IMR-90 (cell line): Measurements from ENCODE around the gene PRKD1.

ENCODE experiments used
- BHLHE40 ChIP-seq: fragments of 150-350 bp; IDR thresholded peaks from 2 replicates; pipeline ENCODE4 v1.6.1; 2016; ENCODE audit warnings: mild to moderate bottlenecking, low read depth, low read length
- FOS ChIP-seq: fragments of 150-350 bp; IDR thresholded peaks from 2 replicates; pipeline ENCODE4 v1.6.1; 2016; ENCODE audit warnings: low read depth, low read length
- MAFK ChIP-seq: IDR thresholded peaks from 2 replicates; pipeline ENCODE4 v1.6.1; 2012; ENCODE audit warnings: low read depth, low read length, improper control_type of control experiment
- POLR2A ChIP-seq: IDR thresholded peaks from 2 replicates; pipeline ENCODE4 v1.6.1; 2012; ENCODE audit warnings: mild to moderate bottlenecking, low read depth, low read length
- RAD21 ChIP-seq: IDR thresholded peaks from 2 replicates; pipeline ENCODE4 v1.6.1; 2012; ENCODE audit warnings: low read length, improper control_type of control experiment
- SMC3 ChIP-seq: fragments of 150-350 bp; IDR thresholded peaks from 2 replicates; pipeline ENCODE4 v1.6.1; 2016; ENCODE audit warnings: low read depth, mild to moderate bottlenecking, antibody characterized with exemption, low read length, moderate library complexity
- TF ChIP-seq, protein P1 (sequence below): conservative IDR thresholded peaks from 2 replicates; pipeline ENCODE4 v1.5.1; 2012; ENCODE audit warnings: mild to moderate bottlenecking, low read depth, low read length, improper control_type of control experiment
- TF ChIP-seq, protein P2 (sequence below): fragments of 150-350 bp; IDR thresholded peaks from 2 replicates; pipeline ENCODE4 v1.6.1; 2017; ENCODE audit warnings: mild to moderate bottlenecking, antibody characterized with exemption, low read length, low read depth

DNA sequence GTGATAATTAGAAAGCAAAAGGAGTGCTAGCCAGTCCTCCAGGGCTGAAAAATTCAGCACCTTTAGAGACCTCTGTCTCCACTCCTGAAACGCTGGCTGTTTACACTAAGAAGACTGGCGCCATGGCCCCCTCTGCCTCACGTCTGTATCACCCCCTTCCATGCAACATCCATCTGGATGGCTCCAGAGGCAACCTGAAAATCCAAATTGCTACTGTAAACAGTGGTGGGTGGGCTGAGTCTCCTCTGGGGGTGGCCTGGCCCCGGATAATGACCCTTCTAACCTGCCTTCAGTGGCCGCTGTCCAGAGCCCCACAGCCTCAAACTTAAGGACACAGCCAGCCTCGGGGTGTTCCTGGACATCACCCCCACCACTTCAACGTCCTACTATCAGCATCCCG, 1.4 kb downstream of the PRKD1 start:
- TF ChIP-seq RAD21 (no peak), MAFK (no peak), POLR2A (no peak), BHLHE40 (no peak), SMC3 (no peak), FOS (no peak)
- TF ChIP-seq, protein P1, sequence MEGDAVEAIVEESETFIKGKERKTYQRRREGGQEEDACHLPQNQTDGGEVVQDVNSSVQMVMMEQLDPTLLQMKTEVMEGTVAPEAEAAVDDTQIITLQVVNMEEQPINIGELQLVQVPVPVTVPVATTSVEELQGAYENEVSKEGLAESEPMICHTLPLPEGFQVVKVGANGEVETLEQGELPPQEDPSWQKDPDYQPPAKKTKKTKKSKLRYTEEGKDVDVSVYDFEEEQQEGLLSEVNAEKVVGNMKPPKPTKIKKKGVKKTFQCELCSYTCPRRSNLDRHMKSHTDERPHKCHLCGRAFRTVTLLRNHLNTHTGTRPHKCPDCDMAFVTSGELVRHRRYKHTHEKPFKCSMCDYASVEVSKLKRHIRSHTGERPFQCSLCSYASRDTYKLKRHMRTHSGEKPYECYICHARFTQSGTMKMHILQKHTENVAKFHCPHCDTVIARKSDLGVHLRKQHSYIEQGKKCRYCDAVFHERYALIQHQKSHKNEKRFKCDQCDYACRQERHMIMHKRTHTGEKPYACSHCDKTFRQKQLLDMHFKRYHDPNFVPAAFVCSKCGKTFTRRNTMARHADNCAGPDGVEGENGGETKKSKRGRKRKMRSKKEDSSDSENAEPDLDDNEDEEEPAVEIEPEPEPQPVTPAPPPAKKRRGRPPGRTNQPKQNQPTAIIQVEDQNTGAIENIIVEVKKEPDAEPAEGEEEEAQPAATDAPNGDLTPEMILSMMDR, result no peak
- TF ChIP-seq, protein P2, sequence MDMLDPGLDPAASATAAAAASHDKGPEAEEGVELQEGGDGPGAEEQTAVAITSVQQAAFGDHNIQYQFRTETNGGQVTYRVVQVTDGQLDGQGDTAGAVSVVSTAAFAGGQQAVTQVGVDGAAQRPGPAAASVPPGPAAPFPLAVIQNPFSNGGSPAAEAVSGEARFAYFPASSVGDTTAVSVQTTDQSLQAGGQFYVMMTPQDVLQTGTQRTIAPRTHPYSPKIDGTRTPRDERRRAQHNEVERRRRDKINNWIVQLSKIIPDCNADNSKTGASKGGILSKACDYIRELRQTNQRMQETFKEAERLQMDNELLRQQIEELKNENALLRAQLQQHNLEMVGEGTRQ, result no peak
